Measurements from ENCODE around the gene CYFIP2.
A peak's percentile ranks its signal among the peaks of the same experiment; 100 is the strongest.

The CYFIP2 gene

GRCh38 chr5:157258450-157258849 lies 7.5 kb upstream of the CYFIP2 start:
- FAIRE-seq (no peak), DNase-seq (ENCODE audit: low spot score) (no peak)

- DNase-seq (ENCODE audit: low spot score) (no peak), FAIRE-seq (no peak)
Measured at GRCh38 chr5:157259699-157260098, 6.2 kb upstream of the CYFIP2 start.

- no peak for FAIRE-seq
- no peak for DNase-seq (ENCODE audit: low spot score)
Measured at GRCh38 chr5:157263496-157264090, 2.3 kb upstream of the CYFIP2 start.

- peak; percentile 66 for FAIRE-seq
Measured at GRCh38 chr5:157266286-157267007, 524 bp downstream of the CYFIP2 start.

GRCh38 chr5:157267025-157267424 lies 1.1 kb downstream of the CYFIP2 start:
- no peak for DNase-seq (ENCODE audit: low spot score)
- no peak for FAIRE-seq

More at GRCh38 chr5:157266286-157267007, 524 bp downstream of the CYFIP2 start:
- peak; percentile 59 for DNase-seq (ENCODE audit: low spot score)

- no peak for FAIRE-seq
- no peak for DNase-seq (ENCODE audit: low spot score)
Measured at GRCh38 chr5:157267761-157268480, 2.0 kb downstream of the CYFIP2 start.

GRCh38 chr5:157269165-157269671 lies 3.3 kb downstream of the CYFIP2 start:
- no peak for FAIRE-seq
- DNase-seq (ENCODE audit: low spot score): no peak

GRCh38 chr5:157269761-157270272 lies 3.9 kb downstream of the CYFIP2 start:
- FAIRE-seq (no peak), DNase-seq (ENCODE audit: low spot score) (no peak)

GRCh38 chr5:157270771-157271170 lies 4.8 kb downstream of the CYFIP2 start:
- DNase-seq (ENCODE audit: low spot score) (no peak), FAIRE-seq (no peak)

- DNase-seq (ENCODE audit: low spot score): no peak
- no peak for FAIRE-seq
Measured at GRCh38 chr5:157271740-157272271, 5.9 kb downstream of the CYFIP2 start.

- DNase-seq (ENCODE audit: low spot score) (no peak), FAIRE-seq (no peak)
Measured at GRCh38 chr5:157273131-157273556, 7.2 kb downstream of the CYFIP2 start.

- FAIRE-seq (no peak), DNase-seq (ENCODE audit: low spot score) (no peak)
Measured at GRCh38 chr5:157275403-157275802, 9.5 kb downstream of the CYFIP2 start.

- FAIRE-seq (no peak), DNase-seq (ENCODE audit: low spot score) (no peak)
Measured at GRCh38 chr5:157278319-157279037, 12.6 kb downstream of the CYFIP2 start.

GRCh38 chr5:157279605-157280239 lies 13.8 kb downstream of the CYFIP2 start:
- FAIRE-seq: no peak

GRCh38 chr5:157280927-157281326 lies 15.0 kb downstream of the CYFIP2 start:
- DNase-seq (ENCODE audit: low spot score): no peak

More at GRCh38 chr5:157279605-157280239, 13.8 kb downstream of the CYFIP2 start:
- no peak for DNase-seq (ENCODE audit: low spot score)

GRCh38 chr5:157282150-157282549 lies 16.2 kb downstream of the CYFIP2 start:
- DNase-seq (ENCODE audit: low spot score): no peak
- no peak for FAIRE-seq

More at GRCh38 chr5:157280927-157281326, 15.0 kb downstream of the CYFIP2 start:
- FAIRE-seq: no peak

GRCh38 chr5:157283434-157283833 lies 17.5 kb downstream of the CYFIP2 start:
- no peak for DNase-seq (ENCODE audit: low spot score)
- FAIRE-seq: peak; percentile 30

- DNase-seq (ENCODE audit: low spot score): no peak
- FAIRE-seq: no peak
Measured at GRCh38 chr5:157284458-157285212, 18.7 kb downstream of the CYFIP2 start.

- DNase-seq (ENCODE audit: low spot score): no peak
- FAIRE-seq: no peak
Measured at GRCh38 chr5:157285310-157286035, 19.6 kb downstream of the CYFIP2 start.

Measured in urothelium cell line (cell line).